Measurements from ENCODE around the gene SOCS6.

The SOCS6 gene

GRCh38 chr18:70310560-70311320, 21.9 kb downstream of the SOCS6 start:
- H3K4me3 ChIP-seq (ENCODE audit: low read length), result no peak overlapping the region
- no peak for DNase-seq (ENCODE audit: low read depth)
- no peak for TF ChIP-seq CTCF (conservative IDR thresholded peaks at IDR 0.05; ENCODE audit: low read depth, low read length)

- TF ChIP-seq CTCF (conservative IDR thresholded peaks at IDR 0.05; ENCODE audit: low read depth, low read length), result no peak
- no peak overlapping the region for H3K4me3 ChIP-seq (ENCODE audit: low read length)
- DNase-seq (ENCODE audit: low read depth), result no peak
These were observed 22.9 kb downstream of the SOCS6 start for GRCh38 chr18:70311726-70312125.

- no peak overlapping the region for H3K4me3 ChIP-seq (ENCODE audit: low read length)
- no peak for TF ChIP-seq CTCF (conservative IDR thresholded peaks at IDR 0.05; ENCODE audit: low read depth, low read length)
- no peak for DNase-seq (ENCODE audit: low read depth)
These were observed 24.8 kb downstream of the SOCS6 start for GRCh38 chr18:70313640-70314039.

GRCh38 chr18:70314151-70314782, 25.4 kb downstream of the SOCS6 start:
- DNase-seq (ENCODE audit: low read depth), result no peak
- no peak for TF ChIP-seq CTCF (conservative IDR thresholded peaks at IDR 0.05; ENCODE audit: low read depth, low read length)
- H3K4me3 ChIP-seq (ENCODE audit: low read length), result no peak overlapping the region

- no peak for TF ChIP-seq CTCF (conservative IDR thresholded peaks at IDR 0.05; ENCODE audit: low read depth, low read length)
- no peak overlapping the region for H3K4me3 ChIP-seq (ENCODE audit: low read length)
- no peak for DNase-seq (ENCODE audit: low read depth)
These were observed 30.3 kb downstream of the SOCS6 start for GRCh38 chr18:70319187-70319586.

GRCh38 chr18:70321616-70322015, 32.8 kb downstream of the SOCS6 start:
- DNase-seq (ENCODE audit: low read depth), result no peak
- no peak for TF ChIP-seq CTCF (conservative IDR thresholded peaks at IDR 0.05; ENCODE audit: low read depth, low read length)
- no peak overlapping the region for H3K4me3 ChIP-seq (ENCODE audit: low read length)

- DNase-seq (ENCODE audit: low read depth), result no peak
- TF ChIP-seq CTCF (conservative IDR thresholded peaks at IDR 0.05; ENCODE audit: low read depth, low read length), result no peak
- no peak overlapping the region for H3K4me3 ChIP-seq (ENCODE audit: low read length)
These were observed 33.5 kb downstream of the SOCS6 start for GRCh38 chr18:70322385-70322784.
